Aorta (tissue), 5 donors: ENCODE results near the gene AADAT. TPM values are rescaled to one million over a fixed set of nuclear protein-coding genes. Genes with fewer than 3 reads are reported as not detected.
A peak's percentile ranks its signal among the peaks of the same experiment; 100 is the strongest.

Experiments used
- ATAC-seq: fragments of 200-7000 bp; cut with Tn5 transposase; one replicate; pipeline ENCODE4 v1.9.1; 2022; ENCODE audit warnings: moderate library complexity; ENCODE audit not compliant: low FRiP score
- DNase-seq, 2 donors: peaks; one replicate each; pipeline ENCODE4 v3.0.0-alpha.2; 2020
- H3K27ac ChIP-seq, 2 donors: one replicate each; pipeline ENCODE4 v1.5.1; 2013; ENCODE audit warnings: low read length in 2 of 2, mild to moderate bottlenecking in 2 of 2, moderate library complexity in 2 of 2, control low read depth in 1 of 2, inconsistent platforms in 1 of 2, low read depth in 1 of 2
- H3K27me3 ChIP-seq, 2 donors: one replicate each; pipeline ENCODE4 v1.6.1; 2013; ENCODE audit warnings: control low read depth in 1 of 2, low read length in 1 of 2, mild to moderate bottlenecking in 1 of 2, moderate library complexity in 1 of 2; ENCODE audit not compliant: insufficient read depth in 2 of 2, control insufficient read depth in 1 of 2
- H3K36me3 ChIP-seq, 2 donors: one replicate each; pipeline ENCODE4 v1.6.1; 2013; ENCODE audit warnings: control low read depth in 1 of 2, low read length in 1 of 2, mild to moderate bottlenecking in 1 of 2; ENCODE audit not compliant: insufficient read depth in 2 of 2, control insufficient read depth in 1 of 2
- H3K4me1 ChIP-seq, 2 donors: one replicate each; pipeline ENCODE4 v1.6.1; 2013; ENCODE audit warnings: low read length in 2 of 2, control low read depth in 1 of 2, mild to moderate bottlenecking in 1 of 2, moderate library complexity in 1 of 2; ENCODE audit not compliant: insufficient read depth in 2 of 2, control insufficient read depth in 1 of 2
- H3K4me3 ChIP-seq, 2 donors: one replicate each; pipeline ENCODE4 v1.5.1; 2013; ENCODE audit warnings: low read length in 2 of 2, control low read depth in 1 of 2, mild to moderate bottlenecking in 1 of 2
- H3K9me3 ChIP-seq: one replicate; pipeline ENCODE4 v1.6.1; 2013; ENCODE audit warnings: mild to moderate bottlenecking, low read length; ENCODE audit not compliant: control insufficient read depth
- WGBS, 2 donors: extraction: QIAGEN DNeasy Blood & Tissue Kit; methylation state at CpG; one replicate each; pipeline ENCODE4 v1.1.7; 2013; 5-methylcytosine and 5-hydroxymethylcytosine counted together
- intact Hi-C, 2 donors: fragments of 100-400 bp; cut with DNase I; formaldehyde crosslinking; loops; one replicate each; pipeline versions ENCODE4 v1.14.2 to v1.15.0; 2022
- polyA plus RNA-seq, 2 donors: library from polyadenylated mRNA; stranded (reverse); fragments of 200-250 nt; gene quantifications; one replicate each; pipeline ENCODE4 v1.2.3, GENCODE V29; 2013
- total RNA-seq, 2 donors: library from RNA; stranded (reverse); fragmentation: NEBNext Ultra II Directional; extraction: Animal tissue kit (Norgen Biotek cat#: 25700); gene quantifications; one replicate each; pipeline ENCODE4 v1.2.1, GENCODE V29; 2021
- donor health status: healthy with polysubstance abuse.
- donor health status: Bipolar disorder and iron deficiency.
- donor health status: DM: no; HTN: no; CAD: no.
- donor health status: DM: no; HTN: no; CAD: no.
- donor health status: DM: yes; HTN: yes; CAD: no.

AADAT gene
- total and polyA plus RNA-seq, 4 donors: 2.8 to 11.2 (median 6.4) TPM

GRCh38 chr4:170015285-170015684, 74.5 kb downstream of the AADAT start:
- H3K4me3 ChIP-seq: no peak overlapping the region
- peaks cover 0 to 7% of the 10 kb centered on the region in 2 donors for H3K4me1 ChIP-seq
- no peaks in the 10 kb centered on the region for H3K36me3 ChIP-seq
- H3K9me3 ChIP-seq: no peaks in the 10 kb centered on the region
- ATAC-seq (no peak), DNase-seq (peak in 1 of 2 donors; percentile 79)
- intact Hi-C loops: no loop called here
- H3K27ac ChIP-seq: no peak overlapping the region
- H3K27me3 ChIP-seq: no peaks in the 10 kb centered on the region
- 30 to 31% methylated on average over 4 of the region's 4 CpGs for WGBS, 2 donors

- H3K27me3 ChIP-seq: no peaks in the 10 kb centered on the region
- no peak overlapping the region for H3K27ac ChIP-seq
- DNase-seq: no peak
- no peak for ATAC-seq
- H3K4me3 ChIP-seq: no peak overlapping the region
- H3K4me1 ChIP-seq: peaks cover 0 to 7% of the 10 kb centered on the region in 2 donors
- 35 to 55% methylated on average over 6 of the region's 6 CpGs for WGBS, 2 donors
- H3K9me3 ChIP-seq: no peaks in the 10 kb centered on the region
- intact Hi-C loops: no loop called here
- H3K36me3 ChIP-seq: no peaks in the 10 kb centered on the region
Measured at GRCh38 chr4:170014359-170015011, 75.3 kb downstream of the AADAT start.

- peak; percentile 60 for ATAC-seq
- no peak overlapping the region for H3K4me3 ChIP-seq
- H3K27ac ChIP-seq: peak overlapping the region in 1 of 2 donors; percentile 70
- WGBS, 2 donors: 9 to 19% methylated on average over 2 of the region's 2 CpGs
- no peak for DNase-seq
- H3K4me1 ChIP-seq: peaks cover 0 to 7% of the 10 kb centered on the region in 2 donors
- H3K9me3 ChIP-seq: no peaks in the 10 kb centered on the region
- intact Hi-C loops: no loop called here
- no peaks in the 10 kb centered on the region for H3K27me3 ChIP-seq
- no peaks in the 10 kb centered on the region for H3K36me3 ChIP-seq
Measured at GRCh38 chr4:170012629-170012958, 77.2 kb downstream of the AADAT start.

GRCh38 chr4:170011921-170012628, 77.7 kb downstream of the AADAT start:
- Histone ChIP-seq H3K4me1 (peaks cover 0 to 7% of the 10 kb centered on the region in 2 donors), H3K9me3 (no peaks in the 10 kb centered on the region), H3K27me3 (no peaks in the 10 kb centered on the region), H3K36me3 (no peaks in the 10 kb centered on the region), H3K27ac (peak overlapping the region; percentile 68 to 70), H3K4me3 (no peak overlapping the region)
- WGBS, 2 donors: 24 to 33% methylated on average over 7 of the region's 7 CpGs
- intact Hi-C loops: no loop called here
- peak; percentile 66 for ATAC-seq
- DNase-seq: no peak

Other genes starting within 250 kb of the AADAT start
- 10 to 100 TPM; 10.1 to 12.4 TPM for gene MFAP3L, start 63.6 kb downstream of the AADAT start, total RNA-seq
- 1 to 10 TPM; 1.9 to 3.8 TPM for gene MFAP3L, start 63.6 kb downstream of the AADAT start, polyA plus RNA-seq